HepG2 (cell line): ENCODE results near the gene C5orf34. TPM values are rescaled to one million over a fixed set of nuclear protein-coding genes. Genes with fewer than 3 reads are reported as not detected.

Experiments used
- AFF4 ChIP-seq: sonication (generic); formaldehyde crosslinking; IDR thresholded peaks from 2 replicates; pipeline ENCODE4 v1.4.0; 2020; ENCODE audit warnings: missing genetic modification reagents
- ATF4 ChIP-seq, 2 experiments: fragments of 450-650 bp in 1 of 2; sonication (generic) in 1 of 2; formaldehyde crosslinking; IDR thresholded peaks; 2 replicates each; pipeline versions ENCODE4 v1.5.0 to v1.8.0; 2020 to 2022; ENCODE audit warnings: mild to moderate bottlenecking in 1 of 2, missing genetic modification reagents in 1 of 2
- E2F1 ChIP-seq: sonication (generic); formaldehyde crosslinking; IDR thresholded peaks from 2 replicates; pipeline ENCODE4 v1.5.0; 2020; ENCODE audit warnings: missing genetic modification reagents
- HMGXB4 ChIP-seq, 2 experiments: sonication (generic) in 1 of 2; formaldehyde crosslinking in 1 of 2; IDR thresholded peaks; 2 replicates each; pipeline versions ENCODE4 v1.4.0 to v1.6.1; 2018 to 2020; ENCODE audit warnings: missing genetic modification reagents in 2 of 2, borderline replicate concordance in 1 of 2, low read depth in 1 of 2, mild to moderate bottlenecking in 1 of 2, missing biosample characterization in 1 of 2
- MED1 ChIP-seq: sonication (generic); formaldehyde crosslinking; IDR thresholded peaks from 2 replicates; pipeline ENCODE4 v1.4.0; 2020; ENCODE audit warnings: missing genetic modification reagents
- PHF5A ChIP-seq: IDR thresholded peaks from one replicate; pipeline ENCODE4 v1.6.1; 2018; ENCODE audit warnings: low read depth, missing genetic modification reagents; ENCODE audit not compliant: unreplicated experiment
- POGK ChIP-seq: sonication (generic); formaldehyde crosslinking; conservative IDR thresholded peaks from 2 replicates; pipeline ENCODE4 v1.8.0; 2022; ENCODE audit warnings: mild to moderate bottlenecking, moderate library complexity, missing genetic modification reagents
- SOX6 ChIP-seq, 2 experiments: fragments of 450-650 bp in 1 of 2; sonication (generic) in 1 of 2; formaldehyde crosslinking in 1 of 2; IDR thresholded peaks; 2 replicates each; pipeline versions ENCODE4 v1.4.0 to v1.6.1; 2017 to 2020; ENCODE audit warnings: antibody characterized with exemption in 1 of 2, mild to moderate bottlenecking in 1 of 2, missing genetic modification reagents in 1 of 2
- TEAD2 ChIP-seq: sonication (generic); formaldehyde crosslinking; IDR thresholded peaks from 2 replicates; pipeline ENCODE4 v1.9.0; 2021; ENCODE audit warnings: missing genetic modification reagents
- TRAFD1 ChIP-seq: sonication (generic); formaldehyde crosslinking; IDR thresholded peaks from 2 replicates; pipeline ENCODE4 v1.5.1; 2020; ENCODE audit warnings: missing genetic modification reagents, mild to moderate bottlenecking, borderline replicate concordance
- ZNF225 ChIP-seq: sonication (generic); formaldehyde crosslinking; IDR thresholded peaks from 2 replicates; pipeline ENCODE4 v1.4.0; 2020; ENCODE audit warnings: mild to moderate bottlenecking, missing genetic modification reagents
- ZNF431 ChIP-seq: sonication (generic); formaldehyde crosslinking; IDR thresholded peaks from 2 replicates; pipeline ENCODE4 v1.9.0; 2022; ENCODE audit warnings: missing genetic modification reagents, low read depth, mild to moderate bottlenecking, borderline replicate concordance
- ZNF441 ChIP-seq: sonication (generic); formaldehyde crosslinking; IDR thresholded peaks from 2 replicates; pipeline ENCODE4 v1.7.0; 2021; ENCODE audit warnings: missing genetic modification reagents, borderline replicate concordance
- ZNF468 ChIP-seq: sonication (generic); formaldehyde crosslinking; IDR thresholded peaks from 2 replicates; pipeline ENCODE4 v1.8.0; 2022; ENCODE audit warnings: mild to moderate bottlenecking, moderate library complexity, missing genetic modification reagents
- ZNF605 ChIP-seq: sonication (generic); formaldehyde crosslinking; IDR thresholded peaks from 2 replicates; pipeline ENCODE4 v1.8.0; 2022; ENCODE audit warnings: mild to moderate bottlenecking, missing genetic modification reagents
- polyA plus RNA-seq, 8 experiments: library from polyadenylated mRNA; depleted of rRNA in 3 of 8; stranded (reverse) in 7 of 8; unstranded in 1 of 8; fragments of >200 nt; fragmentation: Illumina TruSeq in 4 of 8; extraction: Trizol in 4 of 8; gene quantifications; 2 replicates each; pipeline versions ENCODE4 v1.2.1 to v1.2.3, GENCODE V29; 2011 to 2016; ENCODE audit warnings: low read depth in 4 of 8, missing spikeins in 1 of 8, mixed read lengths in 1 of 8; ENCODE audit not compliant: insufficient read depth in 1 of 8
- total RNA-seq, 5 experiments: library from RNA; depleted of rRNA; stranded (reverse); fragments of >200 nt; fragmentation: Illumina TruSeq; extraction: Trizol; gene quantifications; 2 replicates each; pipeline ENCODE4 v1.2.3, GENCODE V29; 2016; ENCODE audit warnings: low read depth in 1 of 5

The C5orf34 gene
- total and polyA plus RNA-seq, 2 of the 13 experiments (the other 11 are each of a cell fraction or from before 2014, with no cell fraction given), result 3.2 to 6.4 TPM

GRCh38 chr5:43555895-43556606, 41.1 kb upstream of the C5orf34 start (continued):
- peak; percentile 65; the same call in 1 of the 2 replicates for TF ChIP-seq ZNF605
- no peak; the same call in 1 of the 2 replicates for TF ChIP-seq MED1 (CRISPR knock-in tag)
- no peak for TF ChIP-seq ZNF431 (CRISPR knock-in tag)
- no peak for TF ChIP-seq ZNF225 (CRISPR knock-in tag)
- no peak for TF ChIP-seq POGK
- TF ChIP-seq E2F1 (CRISPR knock-in tag), result no peak
- no peak for TF ChIP-seq ZNF441 (CRISPR knock-in tag)
- TF ChIP-seq TEAD2 (CRISPR knock-in tag), result no peak
- no peak for TF ChIP-seq PHF5A (CRISPR knock-in tag)
- no peak for TF ChIP-seq TRAFD1 (CRISPR knock-in tag)
- TF ChIP-seq HMGXB4 (CRISPR knock-in tag; IDR thresholded peaks at IDR 0.05; ENCODE audit: borderline replicate concordance in 1 of 2, low read depth in 1 of 2), result no peak; a peak in 1 of 4 replicates
- no peak for TF ChIP-seq SOX6 (IDR thresholded peaks at IDR 0.05)
- TF ChIP-seq SOX6 (CRISPR knock-in tag; IDR thresholded peaks at IDR 0.05), result no peak; the same call in 1 of the 2 replicates
- no peak for TF ChIP-seq AFF4
- no peak for TF ChIP-seq ZNF468
- no peak for TF ChIP-seq ATF4 (CRISPR knock-in tag; IDR thresholded peaks at IDR 0.05)
